ENCODE data around the gene KLF2. TPM values are rescaled to one million over a fixed set of nuclear protein-coding genes. Genes with fewer than 3 reads are reported as not detected.

Gene KLF2
- total and polyA plus RNA-seq, 2 donors (not counting 1 experiment from before 2014, with no cell fraction given): 6.7 to 19.2 TPM

GRCh38 chr19:16315825-16316505 is 8.7 kb upstream of the KLF2 start:
- peak overlapping the region; percentile 36 for H3K9ac ChIP-seq (ENCODE audit: insufficient read depth, low read length)
- H3K27me3 ChIP-seq (ENCODE audit: control insufficient read depth, insufficient read depth, low read length): no peaks in the 10 kb centered on the region
- H3K36me3 ChIP-seq (ENCODE audit: control insufficient read depth, insufficient read depth, low read length): no peaks in the 10 kb centered on the region
- peaks cover 11% of the 10 kb centered on the region for H3K4me1 ChIP-seq (ENCODE audit: control insufficient read depth, extremely low read depth, insufficient read depth, low read length)
- no peaks in the 10 kb centered on the region for H3K9me3 ChIP-seq (ENCODE audit: control insufficient read depth, insufficient read depth, low read depth, low read length)
- TF ChIP-seq EZH2 (IDR thresholded peaks at IDR 0.05; ENCODE audit: low read length, missing control alignments): no peak
- no peak for TF ChIP-seq CTCF (conservative IDR thresholded peaks at IDR 0.05 in 1 of 2, IDR thresholded peaks at IDR 0.05 in 1 of 2; ENCODE audit: low read depth in 1 of 2, low read length in 2 of 2)
- peak overlapping the region; percentile 74 for H3K4me2 ChIP-seq (ENCODE audit: extremely low read depth, insufficient read depth, low read length)
- H4K20me1 ChIP-seq (ENCODE audit: control insufficient read depth, extremely low read depth, insufficient read depth, low read length): no peaks in the 10 kb centered on the region
- H3K79me2 ChIP-seq (ENCODE audit: control insufficient read depth, insufficient read depth, low read length): no peaks in the 10 kb centered on the region
- peak overlapping the region in 2 of 4 experiments; percentile 22 for H3K4me3 ChIP-seq (replicated peaks in 1 of 4; ENCODE audit: control extremely low read depth in 1 of 4, insufficient read depth in 1 of 4, low read depth in 3 of 4, low read length in 4 of 4)
- no peak overlapping the region for H2AFZ ChIP-seq (ENCODE audit: low read length)
- DNase-seq (ENCODE audit: low read depth in 2 of 2): peak; percentile 98 to 100
- peak overlapping the region; percentile 91 for H3K27ac ChIP-seq (ENCODE audit: insufficient read depth, low read length)

- no peak overlapping the region for H3K9ac ChIP-seq (ENCODE audit: insufficient read depth, low read length)
- no peak overlapping the region for H3K4me3 ChIP-seq (replicated peaks in 1 of 4; ENCODE audit: control extremely low read depth in 1 of 4, insufficient read depth in 1 of 4, low read depth in 3 of 4, low read length in 4 of 4)
- peak overlapping the region; percentile 87 for H3K27ac ChIP-seq (ENCODE audit: insufficient read depth, low read length)
- no peaks in the 10 kb centered on the region for H4K20me1 ChIP-seq (ENCODE audit: control insufficient read depth, extremely low read depth, insufficient read depth, low read length)
- peak overlapping the region; percentile 53 for H3K4me2 ChIP-seq (ENCODE audit: extremely low read depth, insufficient read depth, low read length)
- no peaks in the 10 kb centered on the region for H3K27me3 ChIP-seq (ENCODE audit: control insufficient read depth, insufficient read depth, low read length)
- H3K4me1 ChIP-seq (ENCODE audit: control insufficient read depth, extremely low read depth, insufficient read depth, low read length): peaks cover 11% of the 10 kb centered on the region
- no peak overlapping the region for H2AFZ ChIP-seq (ENCODE audit: low read length)
- DNase-seq (ENCODE audit: low read depth in 2 of 2): no peak
- TF ChIP-seq EZH2 (IDR thresholded peaks at IDR 0.05; ENCODE audit: low read length, missing control alignments): no peak
- no peak for TF ChIP-seq CTCF (conservative IDR thresholded peaks at IDR 0.05 in 1 of 2, IDR thresholded peaks at IDR 0.05 in 1 of 2; ENCODE audit: low read depth in 1 of 2, low read length in 2 of 2)
- H3K36me3 ChIP-seq (ENCODE audit: control insufficient read depth, insufficient read depth, low read length): no peaks in the 10 kb centered on the region
- H3K9me3 ChIP-seq (ENCODE audit: control insufficient read depth, insufficient read depth, low read depth, low read length): no peaks in the 10 kb centered on the region
- no peaks in the 10 kb centered on the region for H3K79me2 ChIP-seq (ENCODE audit: control insufficient read depth, insufficient read depth, low read length)
Observed at GRCh38 chr19:16316506-16316882, 8.1 kb upstream of the KLF2 start.

- DNase-seq (ENCODE audit: low read depth in 2 of 2): peak; percentile 59 to 62
- H4K20me1 ChIP-seq (ENCODE audit: control insufficient read depth, extremely low read depth, insufficient read depth, low read length): no peaks in the 10 kb centered on the region
- H3K4me1 ChIP-seq (ENCODE audit: control insufficient read depth, extremely low read depth, insufficient read depth, low read length): peaks cover 14% of the 10 kb centered on the region
- no peak overlapping the region for H3K27ac ChIP-seq (ENCODE audit: insufficient read depth, low read length)
- H3K9ac ChIP-seq (ENCODE audit: insufficient read depth, low read length): no peak overlapping the region
- H3K36me3 ChIP-seq (ENCODE audit: control insufficient read depth, insufficient read depth, low read length): no peaks in the 10 kb centered on the region
- H3K9me3 ChIP-seq (ENCODE audit: control insufficient read depth, insufficient read depth, low read depth, low read length): no peaks in the 10 kb centered on the region
- H3K4me3 ChIP-seq (replicated peaks in 1 of 4; ENCODE audit: control extremely low read depth in 1 of 4, insufficient read depth in 1 of 4, low read depth in 3 of 4, low read length in 4 of 4): no peak overlapping the region
- H2AFZ ChIP-seq (ENCODE audit: low read length): no peak overlapping the region
- no peak overlapping the region for H3K4me2 ChIP-seq (ENCODE audit: extremely low read depth, insufficient read depth, low read length)
- TF ChIP-seq EZH2 (IDR thresholded peaks at IDR 0.05; ENCODE audit: low read length, missing control alignments): no peak
- no peak for TF ChIP-seq CTCF (conservative IDR thresholded peaks at IDR 0.05 in 1 of 2, IDR thresholded peaks at IDR 0.05 in 1 of 2; ENCODE audit: low read depth in 1 of 2, low read length in 2 of 2)
- no peaks in the 10 kb centered on the region for H3K27me3 ChIP-seq (ENCODE audit: control insufficient read depth, insufficient read depth, low read length)
- no peaks in the 10 kb centered on the region for H3K79me2 ChIP-seq (ENCODE audit: control insufficient read depth, insufficient read depth, low read length)
Observed at GRCh38 chr19:16319481-16319880, 5.1 kb upstream of the KLF2 start.

Measured in fibroblast of lung (primary cell).